Adrenal gland (tissue), 5 donors: ENCODE results near the gene KIF4A.
"Not testable (repeated sequence)": the region's sequence is repeated elsewhere in the genome, so short reads cannot be mapped to it uniquely, and the experiment has no call there.

Experiments
- CTCF ChIP-seq, 6 experiments: fragments of 450-650 bp in 4 of 6; fragments of 200-600 bp in 2 of 6; sonication (generic) in 1 of 6; IDR thresholded peaks; 1 replicate in 5 of 6; 2 replicates in 1 of 6; pipeline versions ENCODE4 v1.5.1 to v1.8.0; 2016 to 2021; ENCODE audit warnings: antibody characterized with exemption in 6 of 6, mild to moderate bottlenecking in 2 of 6, moderate library complexity in 1 of 6
- POLR2A ChIP-seq, 2 donors: fragments of 450-650 bp; IDR thresholded peaks; one replicate each; pipeline ENCODE4 v1.6.1; 2017; ENCODE audit warnings: antibody characterized with exemption in 2 of 2, mild to moderate bottlenecking in 2 of 2, moderate library complexity in 1 of 2
- donor health status: DM: no; HTN: no; CAD: no.

DNA sequence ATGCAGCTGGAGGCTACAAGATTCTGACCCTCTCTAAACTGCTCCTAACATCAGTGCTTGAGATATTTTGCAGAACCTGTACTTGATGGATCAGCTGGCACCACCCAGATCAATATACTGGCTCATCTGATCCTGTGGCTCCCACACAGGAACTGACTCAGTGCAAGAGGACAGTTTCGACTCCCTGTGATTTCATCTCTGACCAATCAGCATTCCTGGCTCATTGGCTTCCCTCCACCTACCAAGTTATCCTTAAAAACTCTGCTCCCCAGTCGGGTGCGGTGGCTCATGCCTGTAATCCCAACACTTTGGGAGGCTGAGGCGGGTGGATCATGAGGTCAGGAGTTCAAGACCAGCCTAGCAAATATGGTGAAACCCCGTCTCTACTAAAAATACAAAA lies 46.3 kb upstream of the KIF4A start:
- not testable (repeated sequence) for TF ChIP-seq CTCF, POLR2A (IDR thresholded peaks at IDR 0.05)
